HuH-7.5 (cell line): ENCODE results near the gene ZNF211.

Source experiments
- DNase-seq: peaks from one replicate; pipeline ENCODE4 v3.0.0; 2011; ENCODE audit warnings: low spot score

The ZNF211 gene

DNA sequence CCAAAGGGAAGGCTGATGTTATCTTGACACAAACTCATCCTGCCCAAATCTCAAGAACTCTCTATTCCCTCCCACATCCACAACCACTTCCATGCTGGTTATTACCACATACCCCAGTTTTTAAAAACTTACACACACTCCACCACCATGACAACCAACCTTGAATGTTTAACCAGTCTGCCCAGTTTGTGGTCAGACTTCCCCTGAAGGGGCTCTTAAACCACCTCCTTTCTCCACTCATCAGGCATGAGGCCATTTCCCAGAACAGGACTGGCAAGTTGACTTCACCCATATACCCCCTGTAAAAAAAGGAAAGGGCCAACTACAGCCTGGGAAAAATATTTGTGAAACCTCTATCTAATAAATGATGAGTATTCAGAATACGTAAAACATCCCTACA, 23.4 kb downstream of the ZNF211 start:
- DNase-seq = no peak

DNA sequence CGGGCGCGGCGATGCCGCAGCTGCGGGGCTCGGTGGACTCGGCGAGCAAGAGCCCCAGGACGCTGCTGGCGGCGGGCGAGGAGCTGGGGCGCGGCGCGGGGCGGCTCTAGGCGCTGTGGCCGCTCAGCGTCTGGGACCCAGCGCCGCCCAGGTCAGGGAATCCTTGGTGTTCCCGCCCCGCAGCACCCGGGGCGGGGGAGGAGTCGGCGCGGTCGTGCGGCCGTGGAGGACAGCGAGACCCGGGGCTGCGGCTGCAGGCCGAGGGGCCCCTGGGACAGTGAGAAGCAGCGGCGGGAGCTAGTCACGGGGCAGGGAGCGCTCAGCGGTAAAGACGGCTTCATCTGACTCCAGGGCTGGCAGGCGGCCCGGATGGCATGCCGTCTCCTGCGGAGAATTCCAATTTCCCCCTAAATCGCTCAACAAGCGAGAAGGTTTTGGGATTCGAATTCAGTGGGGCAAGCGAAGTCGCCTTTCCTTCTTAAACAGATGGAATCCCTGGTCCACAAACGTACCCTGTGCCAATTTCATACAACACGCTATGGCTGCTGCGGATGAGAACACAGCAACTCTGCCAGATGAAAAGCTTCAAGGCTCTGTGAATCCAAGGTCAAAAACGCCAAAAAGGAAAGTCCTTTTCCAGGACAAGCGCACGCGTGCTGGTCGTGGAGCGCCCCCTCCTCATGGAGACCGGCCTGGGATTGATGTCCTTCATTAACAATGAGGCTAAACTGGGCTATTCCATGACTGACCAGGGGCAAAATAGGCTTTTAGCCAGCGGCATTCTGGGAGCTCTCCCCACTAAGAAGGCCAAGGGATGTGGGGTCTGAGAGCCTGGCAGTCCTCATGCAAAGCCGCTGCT, 31.5 kb downstream of the ZNF211 start:
- DNase-seq = peak; percentile 65

GRCh38 chr19:57665261-57665806, 32.4 kb downstream of the ZNF211 start:
- no peak for DNase-seq

DNA sequence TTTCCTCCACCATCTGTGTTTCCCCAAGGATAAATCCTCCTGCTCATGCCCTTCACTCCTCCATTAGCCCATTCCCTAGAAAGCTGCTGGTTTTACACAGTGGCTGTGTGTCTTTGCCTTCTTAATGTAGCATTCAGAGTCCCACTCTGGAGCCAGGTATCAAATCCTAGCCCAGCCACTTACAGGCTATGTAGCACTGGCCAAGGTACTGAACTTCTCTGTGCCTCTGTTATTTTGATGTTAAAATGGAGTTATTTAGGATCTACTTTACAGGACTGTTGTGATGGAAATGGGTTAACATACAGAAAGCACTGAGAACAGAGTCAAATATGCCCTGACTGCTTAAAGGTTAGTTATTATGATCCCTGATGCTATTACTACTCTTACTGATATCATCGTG, 34.3 kb downstream of the ZNF211 start:
- no peak for DNase-seq

- DNase-seq = no peak
These were observed 35.7 kb downstream of the ZNF211 start, which contains the start of gene ZSCAN4 for GRCh38 chr19:57668635-57669034. ZSCAN4 (plus strand) TSS chr19:57668935; CDS start chr19:57676146, 7,211 bp downstream.

- no peak for DNase-seq
These were observed 38.3 kb downstream of the ZNF211 start for GRCh38 chr19:57671124-57671895.

DNA sequence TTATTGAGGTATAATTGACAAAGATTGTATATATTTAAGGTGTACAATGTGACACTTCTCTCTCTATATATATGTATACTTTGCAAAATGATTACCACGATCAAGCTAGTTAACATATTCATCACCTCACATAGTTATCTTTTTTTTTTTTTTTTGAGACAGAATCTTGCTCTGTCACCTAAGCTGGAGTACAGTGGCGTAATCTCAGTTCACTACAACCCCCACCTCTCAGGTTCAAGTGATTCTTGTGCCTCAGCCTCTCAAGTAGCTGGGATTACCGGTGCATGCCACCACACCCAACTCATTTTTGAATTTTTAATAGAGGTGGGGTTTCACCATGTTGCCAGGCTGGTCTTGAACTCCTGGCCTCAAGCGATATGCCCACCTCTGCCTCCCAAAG, 39.5 kb downstream of the ZNF211 start:
- no peak for DNase-seq

GRCh38 chr19:57675881-57676280, 42.9 kb downstream of the ZNF211 start:
- no peak for DNase-seq

- DNase-seq = peak; percentile 27
These were observed 49.3 kb downstream of the ZNF211 start for GRCh38 chr19:57682226-57682766.

- DNase-seq = no peak
These were observed 53.8 kb downstream of the ZNF211 start for GRCh38 chr19:57686727-57687126.

- no peak for DNase-seq
These were observed 54.5 kb downstream of the ZNF211 start for GRCh38 chr19:57687363-57688010.

- DNase-seq = no peak
These were observed 55.2 kb downstream of the ZNF211 start for GRCh38 chr19:57688011-57688763.

GRCh38 chr19:57689750-57690149, 56.8 kb downstream of the ZNF211 start:
- no peak for DNase-seq
